ENCODE results near the gene R3HCC1L.

Gene R3HCC1L

GRCh38 chr10:98098247-98098646 lies 36.2 kb upstream of the R3HCC1L start:
- DNase-seq (ENCODE audit: insufficient read length, low spot score) (no peak), FAIRE-seq (no peak)
- TF ChIP-seq POLR2A (IDR thresholded peaks at IDR 0.05; ENCODE audit: low read depth, low read length) (no peak), TAF1 (IDR thresholded peaks at IDR 0.05; ENCODE audit: low read depth, low read length) (no peak), PAX5 (IDR thresholded peaks at IDR 0.05; ENCODE audit: insufficient read depth, low read length, severe bottlenecking) (no peak), POU2F2 (IDR thresholded peaks at IDR 0.05; ENCODE audit: low read depth, low read length) (no peak), SPI1 (IDR thresholded peaks at IDR 0.05; ENCODE audit: low read depth, low read length) (no peak), POLR2AphosphoS5 (IDR thresholded peaks at IDR 0.05; ENCODE audit: low read depth, low read length) (no peak)

- TF ChIP-seq TAF1 (IDR thresholded peaks at IDR 0.05; ENCODE audit: low read depth, low read length) (no peak), PAX5 (IDR thresholded peaks at IDR 0.05; ENCODE audit: insufficient read depth, low read length, severe bottlenecking) (no peak), SPI1 (IDR thresholded peaks at IDR 0.05; ENCODE audit: low read depth, low read length) (no peak), POLR2A (IDR thresholded peaks at IDR 0.05; ENCODE audit: low read depth, low read length) (no peak), POLR2AphosphoS5 (IDR thresholded peaks at IDR 0.05; ENCODE audit: low read depth, low read length) (no peak), POU2F2 (IDR thresholded peaks at IDR 0.05; ENCODE audit: low read depth, low read length) (no peak)
- DNase-seq (ENCODE audit: insufficient read length, low spot score) (no peak), FAIRE-seq (no peak)
These were observed 34.0 kb upstream of the R3HCC1L start for GRCh38 chr10:98100476-98100875.

- FAIRE-seq (no peak), DNase-seq (ENCODE audit: insufficient read length, low spot score) (no peak)
- TF ChIP-seq POLR2A (IDR thresholded peaks at IDR 0.05; ENCODE audit: low read depth, low read length), result no peak
- TF ChIP-seq POU2F2 (IDR thresholded peaks at IDR 0.05; ENCODE audit: low read depth, low read length), result no peak
- TF ChIP-seq TAF1 (IDR thresholded peaks at IDR 0.05; ENCODE audit: low read depth, low read length), result no peak
- no peak for TF ChIP-seq POLR2AphosphoS5 (IDR thresholded peaks at IDR 0.05; ENCODE audit: low read depth, low read length)
- no peak for TF ChIP-seq PAX5 (IDR thresholded peaks at IDR 0.05; ENCODE audit: insufficient read depth, low read length, severe bottlenecking)
- no peak for TF ChIP-seq SPI1 (IDR thresholded peaks at IDR 0.05; ENCODE audit: low read depth, low read length)
These were observed 33.1 kb upstream of the R3HCC1L start for GRCh38 chr10:98101366-98101765.

- FAIRE-seq, result no peak
- DNase-seq (ENCODE audit: insufficient read length, low spot score), result no peak
- no peak for TF ChIP-seq SPI1 (IDR thresholded peaks at IDR 0.05; ENCODE audit: low read depth, low read length)
- no peak for TF ChIP-seq POLR2AphosphoS5 (IDR thresholded peaks at IDR 0.05; ENCODE audit: low read depth, low read length)
These were observed 30.3 kb upstream of the R3HCC1L start for GRCh38 chr10:98104125-98104524.

- DNase-seq (ENCODE audit: insufficient read length, low spot score) (no peak), FAIRE-seq (no peak)
- no peak for TF ChIP-seq POU2F2 (IDR thresholded peaks at IDR 0.05; ENCODE audit: low read depth, low read length)
- TF ChIP-seq SPI1 (IDR thresholded peaks at IDR 0.05; ENCODE audit: low read depth, low read length), result no peak
- no peak for TF ChIP-seq POLR2AphosphoS5 (IDR thresholded peaks at IDR 0.05; ENCODE audit: low read depth, low read length)
- no peak for TF ChIP-seq PAX5 (IDR thresholded peaks at IDR 0.05; ENCODE audit: insufficient read depth, low read length, severe bottlenecking)
- no peak for TF ChIP-seq POLR2A (IDR thresholded peaks at IDR 0.05; ENCODE audit: low read depth, low read length)
- TF ChIP-seq TAF1 (IDR thresholded peaks at IDR 0.05; ENCODE audit: low read depth, low read length), result no peak
These were observed 27.9 kb upstream of the R3HCC1L start for GRCh38 chr10:98106531-98106930.

GRCh38 chr10:98107644-98108430 lies 26.6 kb upstream of the R3HCC1L start:
- TF ChIP-seq POLR2AphosphoS5 (IDR thresholded peaks at IDR 0.05; ENCODE audit: low read depth, low read length) (no peak), SPI1 (IDR thresholded peaks at IDR 0.05; ENCODE audit: low read depth, low read length) (no peak), TAF1 (IDR thresholded peaks at IDR 0.05; ENCODE audit: low read depth, low read length) (no peak), POU2F2 (IDR thresholded peaks at IDR 0.05; ENCODE audit: low read depth, low read length) (no peak), POLR2A (IDR thresholded peaks at IDR 0.05; ENCODE audit: low read depth, low read length) (no peak), PAX5 (IDR thresholded peaks at IDR 0.05; ENCODE audit: insufficient read depth, low read length, severe bottlenecking) (no peak)
- DNase-seq (ENCODE audit: insufficient read length, low spot score) (no peak), FAIRE-seq (no peak)

- DNase-seq (ENCODE audit: insufficient read length, low spot score) (no peak), FAIRE-seq (peak; percentile 13)
- no peak for TF ChIP-seq SPI1 (IDR thresholded peaks at IDR 0.05; ENCODE audit: low read depth, low read length)
- no peak for TF ChIP-seq TAF1 (IDR thresholded peaks at IDR 0.05; ENCODE audit: low read depth, low read length)
- no peak for TF ChIP-seq POLR2AphosphoS5 (IDR thresholded peaks at IDR 0.05; ENCODE audit: low read depth, low read length)
- TF ChIP-seq POLR2A (IDR thresholded peaks at IDR 0.05; ENCODE audit: low read depth, low read length), result no peak
- TF ChIP-seq POU2F2 (IDR thresholded peaks at IDR 0.05; ENCODE audit: low read depth, low read length), result no peak
- TF ChIP-seq PAX5 (IDR thresholded peaks at IDR 0.05; ENCODE audit: insufficient read depth, low read length, severe bottlenecking), result no peak
These were observed 24.1 kb upstream of the R3HCC1L start for GRCh38 chr10:98110356-98110755.

GRCh38 chr10:98115031-98115787 lies 19.2 kb upstream of the R3HCC1L start:
- FAIRE-seq, result no peak
- DNase-seq (ENCODE audit: insufficient read length, low spot score), result no peak
- TF ChIP-seq PAX5 (IDR thresholded peaks at IDR 0.05; ENCODE audit: insufficient read depth, low read length, severe bottlenecking), result no peak
- TF ChIP-seq TAF1 (IDR thresholded peaks at IDR 0.05; ENCODE audit: low read depth, low read length), result no peak
- TF ChIP-seq POU2F2 (IDR thresholded peaks at IDR 0.05; ENCODE audit: low read depth, low read length), result no peak
- no peak for TF ChIP-seq POLR2AphosphoS5 (IDR thresholded peaks at IDR 0.05; ENCODE audit: low read depth, low read length)
- TF ChIP-seq SPI1 (IDR thresholded peaks at IDR 0.05; ENCODE audit: low read depth, low read length), result no peak
- TF ChIP-seq POLR2A (IDR thresholded peaks at IDR 0.05; ENCODE audit: low read depth, low read length), result no peak

GRCh38 chr10:98119891-98120290 lies 14.6 kb upstream of the R3HCC1L start:
- DNase-seq (ENCODE audit: insufficient read length, low spot score) (no peak), FAIRE-seq (no peak)
- TF ChIP-seq SPI1 (IDR thresholded peaks at IDR 0.05; ENCODE audit: low read depth, low read length) (no peak), POLR2A (IDR thresholded peaks at IDR 0.05; ENCODE audit: low read depth, low read length) (no peak), PAX5 (IDR thresholded peaks at IDR 0.05; ENCODE audit: insufficient read depth, low read length, severe bottlenecking) (no peak), POU2F2 (IDR thresholded peaks at IDR 0.05; ENCODE audit: low read depth, low read length) (no peak), TAF1 (IDR thresholded peaks at IDR 0.05; ENCODE audit: low read depth, low read length) (no peak)

Data from GM12891 (cell line).